Mesenchymal stem cell (in vitro differentiated cells and primary cell): Measurements from ENCODE around the gene TIMP2.
A peak's percentile ranks its signal among the peaks of the same experiment; 100 is the strongest.

Experiments
- DNase-seq: peaks from one replicate; pipeline ENCODE4 v3.0.0-alpha.2; 2013
- H2AFZ ChIP-seq: one replicate; pipeline ENCODE4 v1.6.1; 2013; ENCODE audit warnings: low read depth, mild to moderate bottlenecking, control low read depth, inconsistent platforms, low read length, moderate library complexity
- H2AK5ac ChIP-seq: 2 replicates; pipeline ENCODE4 v1.6.1; 2013; ENCODE audit warnings: low read length, moderate library complexity, mild to moderate bottlenecking, inconsistent platforms; ENCODE audit not compliant: severe bottlenecking
- H2BK120ac ChIP-seq: one replicate; pipeline ENCODE4 v1.6.1; 2013; ENCODE audit warnings: low read depth, mild to moderate bottlenecking, inconsistent platforms, low read length, moderate library complexity
- H2BK12ac ChIP-seq, 2 experiments: one replicate each; pipeline ENCODE4 v1.6.1; 2013; ENCODE audit warnings: inconsistent platforms in 2 of 2, low read length in 2 of 2, mild to moderate bottlenecking in 2 of 2, moderate library complexity in 2 of 2, control low read depth in 1 of 2
- H2BK15ac ChIP-seq: one replicate; pipeline ENCODE4 v1.6.1; 2013; ENCODE audit warnings: mild to moderate bottlenecking, low read depth, inconsistent platforms; ENCODE audit not compliant: poor library complexity, severe bottlenecking
- H2BK5ac ChIP-seq: 2 replicates; pipeline ENCODE4 v1.6.1; 2013; ENCODE audit warnings: low read depth, mild to moderate bottlenecking, low read length, control low read depth, inconsistent platforms; ENCODE audit not compliant: poor library complexity, severe bottlenecking
- H3K14ac ChIP-seq, 2 experiments: one replicate each; pipeline ENCODE4 v1.6.1; 2013; ENCODE audit warnings: inconsistent platforms in 2 of 2, low read length in 2 of 2, control low read depth in 1 of 2, mild to moderate bottlenecking in 1 of 2, moderate library complexity in 1 of 2
- H3K18ac ChIP-seq, 2 experiments: one replicate each; pipeline ENCODE4 v1.6.1; 2013; ENCODE audit warnings: inconsistent platforms in 2 of 2, low read length in 2 of 2, control low read depth in 1 of 2, low read depth in 1 of 2, mild to moderate bottlenecking in 1 of 2
- H3K23ac ChIP-seq, 2 experiments: one replicate each; pipeline ENCODE4 v1.6.1; 2013; ENCODE audit warnings: inconsistent platforms in 2 of 2, low read length in 2 of 2, mild to moderate bottlenecking in 2 of 2, moderate library complexity in 2 of 2, control low read depth in 1 of 2
- H3K27ac ChIP-seq: 2 replicates; pipeline ENCODE4 v1.5.1; 2013; ENCODE audit warnings: mild to moderate bottlenecking, moderate library complexity, low read length, control low read depth, inconsistent platforms; ENCODE audit not compliant: poor library complexity, severe bottlenecking
- H3K27me3 ChIP-seq, 2 experiments: 2 replicates each; pipeline versions ENCODE4 v1.6.1 to v1.7.0; 2013; ENCODE audit warnings: low read length in 2 of 2, mild to moderate bottlenecking in 2 of 2, moderate library complexity in 2 of 2, control low read depth in 1 of 2, inconsistent platforms in 1 of 2; ENCODE audit not compliant: control insufficient read depth in 1 of 2, insufficient read depth in 1 of 2
- H3K36me3 ChIP-seq, 2 experiments: 2 replicates each; pipeline versions ENCODE4 v1.6.1 to v1.7.0; 2013; ENCODE audit warnings: low read length in 2 of 2, control low read depth in 1 of 2, inconsistent platforms in 1 of 2, low read depth in 1 of 2, mild to moderate bottlenecking in 1 of 2; ENCODE audit not compliant: insufficient read depth in 2 of 2, control insufficient read depth in 1 of 2
- H3K4ac ChIP-seq, 2 experiments: one replicate each; pipeline ENCODE4 v1.6.1; 2013; ENCODE audit warnings: inconsistent platforms in 2 of 2, low read length in 2 of 2, mild to moderate bottlenecking in 2 of 2, moderate library complexity in 2 of 2, control low read depth in 1 of 2, low read depth in 1 of 2
- H3K4me1 ChIP-seq: 2 replicates; pipeline ENCODE4 v1.6.1; 2013; ENCODE audit warnings: low read depth, low read length, control low read depth; ENCODE audit not compliant: control insufficient read depth, insufficient read depth
- H3K4me2 ChIP-seq: 2 replicates; pipeline ENCODE4 v1.6.1; 2013; ENCODE audit warnings: low read length, mild to moderate bottlenecking, inconsistent platforms; ENCODE audit not compliant: poor library complexity, severe bottlenecking
- H3K4me3 ChIP-seq, 2 experiments: 2 replicates each; pipeline versions ENCODE4 v1.5.1 to v1.7.0; 2013; ENCODE audit warnings: low read length in 2 of 2, mild to moderate bottlenecking in 2 of 2, control low read depth in 1 of 2, low read depth in 1 of 2; ENCODE audit not compliant: insufficient read depth in 1 of 2
- H3K79me1 ChIP-seq: replicated peaks from 2 replicates; pipeline ENCODE4 v1.6.1; 2013; ENCODE audit warnings: mild to moderate bottlenecking, control low read depth, low read length, inconsistent platforms; ENCODE audit not compliant: poor library complexity, severe bottlenecking
- H3K9ac ChIP-seq: 2 replicates; pipeline ENCODE4 v1.7.0; 2013; ENCODE audit warnings: mild to moderate bottlenecking, low read length, moderate library complexity
- H3K9me3 ChIP-seq: 2 replicates; pipeline ENCODE4 v1.7.0; 2013; ENCODE audit warnings: mild to moderate bottlenecking, low read length; ENCODE audit not compliant: control insufficient read depth
- H4K8ac ChIP-seq: one replicate; pipeline ENCODE4 v1.6.1; 2013; ENCODE audit warnings: inconsistent platforms, mild to moderate bottlenecking, low read length, moderate library complexity
- H4K91ac ChIP-seq: one replicate; pipeline ENCODE4 v1.6.1; 2013; ENCODE audit warnings: mild to moderate bottlenecking, low read length, inconsistent platforms
- WGBS: methylation state at CpG from one replicate; pipeline ENCODE4 v1.1.7; 2013; ENCODE audit warnings: mixed read lengths; 5-methylcytosine and 5-hydroxymethylcytosine counted together

TIMP2 gene

GRCh38 chr17:78873519-78874340 is 51.5 kb downstream of the TIMP2 start:
- Histone ChIP-seq H3K27me3 (no peaks in the 10 kb centered on the region), H3K9me3 (no peaks in the 10 kb centered on the region), H2AFZ (no peak overlapping the region), H4K8ac (no peak overlapping the region), H2BK120ac (no peak overlapping the region), H3K14ac (no peak overlapping the region), H2BK5ac (no peak overlapping the region), H3K9ac (no peak overlapping the region), H3K79me1 (peaks cover 26% of the 10 kb centered on the region), H3K27ac (peak overlapping the region; percentile 52), H2BK12ac (no peak overlapping the region), H3K4me3 (no peak overlapping the region), H3K23ac (no peak overlapping the region), H3K4me1 (peaks cover 33% of the 10 kb centered on the region), H3K18ac (no peak overlapping the region), H2BK15ac (no peak overlapping the region), H2AK5ac (peak overlapping the region; percentile 34), H3K36me3 (peaks cover 30 to 63% of the 10 kb centered on the region in 2 experiments), H3K4ac (no peak overlapping the region), H4K91ac (peak overlapping the region; percentile 40), H3K4me2 (no peak overlapping the region)
- no peak for DNase-seq
- WGBS = 96% methylated on average over 21 of the region's 21 CpGs

DNA sequence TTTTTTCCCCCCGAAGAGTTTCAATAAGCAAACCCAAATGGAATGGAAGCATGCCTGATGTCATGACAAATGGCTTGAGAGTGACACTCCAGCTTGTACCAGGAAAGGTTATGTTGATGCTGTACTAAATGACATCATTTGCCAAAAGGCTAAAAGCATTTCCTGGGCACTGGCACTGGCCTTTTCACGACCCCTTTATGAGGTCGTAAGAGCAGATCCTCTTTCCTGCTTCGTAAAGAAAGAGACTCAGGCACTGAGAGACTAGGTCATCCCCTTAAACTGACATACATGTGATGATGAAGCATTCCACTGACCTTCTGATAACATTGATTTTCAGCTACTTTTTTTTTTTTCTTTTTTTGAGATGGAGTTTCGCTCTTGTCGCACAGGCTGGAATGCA is 52.7 kb downstream of the TIMP2 start:
- Histone ChIP-seq H3K9me3 (no peaks in the 10 kb centered on the region), H3K14ac (no peak overlapping the region), H3K4me1 (peaks cover 32% of the 10 kb centered on the region), H3K4me3 (no peak overlapping the region), H4K91ac (no peak overlapping the region), H3K9ac (no peak overlapping the region), H3K79me1 (peaks cover 26% of the 10 kb centered on the region), H2BK15ac (no peak overlapping the region), H3K36me3 (peaks cover 27 to 66% of the 10 kb centered on the region in 2 experiments), H2AK5ac (no peak overlapping the region), H2AFZ (no peak overlapping the region), H2BK5ac (no peak overlapping the region), H4K8ac (no peak overlapping the region), H2BK12ac (no peak overlapping the region), H3K27ac (no peak overlapping the region), H3K27me3 (no peaks in the 10 kb centered on the region), H3K4ac (no peak overlapping the region), H3K23ac (no peak overlapping the region), H3K4me2 (no peak overlapping the region), H3K18ac (no peak overlapping the region), H2BK120ac (no peak overlapping the region)
- no peak for DNase-seq
- WGBS = 80% methylated on average over 6 of the region's 6 CpGs

DNA sequence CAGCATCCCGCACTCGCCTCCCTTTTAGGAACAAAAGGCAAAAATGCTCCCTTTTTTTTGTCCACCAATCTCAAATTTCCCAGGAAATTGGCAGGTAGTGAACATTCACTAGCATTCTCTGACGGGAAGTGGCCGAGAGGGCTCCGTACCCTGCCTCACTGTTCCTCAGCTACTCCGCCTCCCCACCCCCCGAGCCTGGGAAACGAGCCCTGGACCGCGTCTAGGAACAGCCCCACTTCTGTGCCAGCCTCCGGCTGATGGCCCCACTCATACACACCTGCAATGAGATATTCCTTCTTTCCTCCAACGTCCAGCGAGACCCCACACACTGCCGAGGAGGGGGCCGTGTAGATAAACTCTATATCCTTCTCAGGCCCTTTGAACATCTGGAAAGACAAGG is 54.6 kb downstream of the TIMP2 start:
- H2AK5ac ChIP-seq = no peak overlapping the region
- no peak overlapping the region for H3K9ac ChIP-seq

DNA sequence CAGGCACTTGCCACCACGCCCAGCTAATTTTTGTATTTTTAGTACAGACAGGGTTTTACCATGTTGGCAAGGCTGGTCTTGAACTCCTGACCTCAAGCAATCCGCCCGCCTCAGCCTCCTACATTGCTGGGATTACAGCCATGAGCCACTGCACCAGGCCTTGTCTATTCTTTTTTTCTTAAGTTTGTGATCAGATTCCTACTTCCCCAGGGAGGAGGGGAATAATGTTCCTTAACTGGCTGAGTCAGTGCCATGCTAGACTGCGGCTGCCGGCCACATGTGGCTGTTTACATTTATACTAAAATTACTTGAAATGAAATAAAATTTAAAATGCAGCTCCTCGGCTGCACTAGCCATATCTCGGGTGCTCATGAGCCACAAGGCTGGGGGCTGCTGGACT is 56.8 kb downstream of the TIMP2 start:
- no peak overlapping the region for H4K8ac ChIP-seq
- H3K9me3 ChIP-seq = no peaks in the 10 kb centered on the region
- H2BK120ac ChIP-seq = no peak overlapping the region
- peak overlapping the region; percentile 48 for H3K9ac ChIP-seq
- H2AK5ac ChIP-seq = no peak overlapping the region
- peak overlapping the region in 1 of 2 experiments; percentile 69 for H3K4ac ChIP-seq
- no peak overlapping the region for H3K4me3 ChIP-seq
- no peak overlapping the region for H4K91ac ChIP-seq
- peak overlapping the region in 1 of 2 experiments; percentile 82 for H3K18ac ChIP-seq
- H2BK15ac ChIP-seq = no peak overlapping the region
- H3K4me1 ChIP-seq = peaks cover 14% of the 10 kb centered on the region
- peak overlapping the region in 1 of 2 experiments; percentile 51 for H3K14ac ChIP-seq
- peak overlapping the region in 1 of 2 experiments; percentile 42 for H2BK12ac ChIP-seq
- no peak overlapping the region for H3K23ac ChIP-seq
- peaks cover 34 to 78% of the 10 kb centered on the region in 2 experiments for H3K36me3 ChIP-seq
- DNase-seq = peak; percentile 54
- peaks cover 18% of the 10 kb centered on the region for H3K79me1 ChIP-seq
- WGBS = 58% methylated on average over 4 of the region's 7 CpGs
- no peak overlapping the region for H2BK5ac ChIP-seq
- peak overlapping the region; percentile 62 for H3K27ac ChIP-seq
- H3K27me3 ChIP-seq = no peaks in the 10 kb centered on the region
- no peak overlapping the region for H3K4me2 ChIP-seq
- no peak overlapping the region for H2AFZ ChIP-seq

More for the DNA sequence above, 54.6 kb downstream of the TIMP2 start:
- Histone ChIP-seq H2BK5ac (no peak overlapping the region), H3K36me3 (peaks cover 30 to 72% of the 10 kb centered on the region in 2 experiments), H2BK15ac (no peak overlapping the region), H3K4me3 (no peak overlapping the region), H2AFZ (no peak overlapping the region), H3K4ac (no peak overlapping the region), H3K27me3 (no peaks in the 10 kb centered on the region), H2BK12ac (no peak overlapping the region), H3K23ac (no peak overlapping the region), H3K4me1 (peaks cover 29% of the 10 kb centered on the region), H3K14ac (no peak overlapping the region), H4K91ac (peak overlapping the region; percentile 31), H2BK120ac (no peak overlapping the region), H3K4me2 (no peak overlapping the region), H4K8ac (no peak overlapping the region), H3K79me1 (peaks cover 24% of the 10 kb centered on the region), H3K18ac (no peak overlapping the region), H3K9me3 (no peaks in the 10 kb centered on the region), H3K27ac (no peak overlapping the region)
- WGBS = 91% methylated on average over 15 of the region's 15 CpGs
- DNase-seq = no peak
